GM12865 (cell line): ENCODE measurements around the gene FAM222A.

ENCODE experiments used
- DNase-seq: peaks from one replicate; pipeline ENCODE4 v3.0.0; 2010; ENCODE audit warnings: low read depth
- H3K4me3 ChIP-seq: 2 replicates; pipeline ENCODE4 v1.5.1; 2011; ENCODE audit warnings: mild to moderate bottlenecking, low read depth, low read length, control low read depth
- TF ChIP-seq, protein P1 (sequence below): IDR thresholded peaks from 2 replicates; pipeline ENCODE4 v1.5.1; 2011; ENCODE audit warnings: low read length, control low read depth, low read depth, inconsistent platforms; ENCODE audit not compliant: insufficient read depth; ENCODE audit errors: missing control alignments

FAM222A gene

GRCh38 chr12:109720152-109720856 lies 6.7 kb downstream of the FAM222A start:
- no peak overlapping the region for H3K4me3 ChIP-seq
- DNase-seq, result no peak
- TF ChIP-seq, protein P1, sequence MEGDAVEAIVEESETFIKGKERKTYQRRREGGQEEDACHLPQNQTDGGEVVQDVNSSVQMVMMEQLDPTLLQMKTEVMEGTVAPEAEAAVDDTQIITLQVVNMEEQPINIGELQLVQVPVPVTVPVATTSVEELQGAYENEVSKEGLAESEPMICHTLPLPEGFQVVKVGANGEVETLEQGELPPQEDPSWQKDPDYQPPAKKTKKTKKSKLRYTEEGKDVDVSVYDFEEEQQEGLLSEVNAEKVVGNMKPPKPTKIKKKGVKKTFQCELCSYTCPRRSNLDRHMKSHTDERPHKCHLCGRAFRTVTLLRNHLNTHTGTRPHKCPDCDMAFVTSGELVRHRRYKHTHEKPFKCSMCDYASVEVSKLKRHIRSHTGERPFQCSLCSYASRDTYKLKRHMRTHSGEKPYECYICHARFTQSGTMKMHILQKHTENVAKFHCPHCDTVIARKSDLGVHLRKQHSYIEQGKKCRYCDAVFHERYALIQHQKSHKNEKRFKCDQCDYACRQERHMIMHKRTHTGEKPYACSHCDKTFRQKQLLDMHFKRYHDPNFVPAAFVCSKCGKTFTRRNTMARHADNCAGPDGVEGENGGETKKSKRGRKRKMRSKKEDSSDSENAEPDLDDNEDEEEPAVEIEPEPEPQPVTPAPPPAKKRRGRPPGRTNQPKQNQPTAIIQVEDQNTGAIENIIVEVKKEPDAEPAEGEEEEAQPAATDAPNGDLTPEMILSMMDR, result no peak

GRCh38 chr12:109720857-109721189 lies 7.2 kb downstream of the FAM222A start:
- H3K4me3 ChIP-seq, result no peak overlapping the region
- TF ChIP-seq, protein P1, result no peak
- DNase-seq, result no peak

- H3K4me3 ChIP-seq, result no peak overlapping the region
- TF ChIP-seq, protein P1, result no peak
- DNase-seq, result no peak
Measured at GRCh38 chr12:109721276-109721675, 7.7 kb downstream of the FAM222A start.

- TF ChIP-seq, protein P1, result no peak
- no peak overlapping the region for H3K4me3 ChIP-seq
- DNase-seq, result no peak
Measured at GRCh38 chr12:109722022-109722720, 8.5 kb downstream of the FAM222A start.

DNA sequence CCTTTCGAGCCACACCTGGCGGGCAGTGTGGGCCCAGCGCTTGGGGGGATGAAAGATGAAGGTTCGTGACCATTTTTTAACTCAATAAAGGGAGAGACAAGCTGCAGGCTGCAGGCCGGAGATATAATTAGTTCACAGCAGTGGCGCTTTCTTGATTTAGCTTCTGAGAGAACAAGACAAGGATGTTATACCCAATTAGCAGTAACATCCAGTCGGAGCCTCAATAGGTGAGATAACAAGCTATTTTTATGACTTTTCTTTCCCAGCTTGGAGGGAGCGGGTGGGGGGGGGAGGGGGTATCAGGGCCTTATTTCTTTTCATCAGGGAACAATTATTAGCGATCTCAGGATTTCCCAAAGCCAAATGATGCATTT lies 9.1 kb downstream of the FAM222A start:
- DNase-seq, result no peak
- H3K4me3 ChIP-seq, result no peak overlapping the region
- TF ChIP-seq, protein P1, result no peak

DNA sequence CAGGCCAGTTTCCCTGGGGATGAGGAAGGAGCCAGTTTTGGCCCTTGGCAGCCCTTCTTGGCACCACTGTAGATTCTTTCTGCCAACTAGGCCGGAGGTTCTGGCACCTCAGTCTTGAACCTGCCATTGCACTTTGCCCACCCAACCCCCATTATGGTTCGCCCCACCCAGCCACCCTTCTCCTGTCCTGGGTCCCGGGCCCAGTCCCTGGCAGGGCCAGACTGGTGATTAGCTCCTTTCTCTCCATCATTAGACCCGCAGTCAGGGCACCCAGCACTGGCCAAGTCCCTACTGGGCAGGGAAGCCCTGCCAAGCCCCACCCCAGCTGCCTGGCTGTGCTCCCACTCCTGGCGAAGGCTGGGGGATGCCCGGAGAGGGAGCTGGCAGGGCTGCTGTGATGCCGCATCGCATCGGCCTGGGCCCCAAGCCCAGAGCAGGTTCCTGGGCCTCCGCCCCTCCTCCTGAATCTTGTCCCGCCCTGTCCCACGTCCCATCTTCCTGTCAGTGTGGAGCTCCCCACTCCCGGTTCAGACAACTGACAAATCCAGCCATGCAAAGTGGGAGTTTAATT lies 9.8 kb downstream of the FAM222A start:
- no peak for DNase-seq
- TF ChIP-seq, protein P1, result no peak
- no peak overlapping the region for H3K4me3 ChIP-seq
